Measurements from ENCODE around the gene SLAIN1. TPM values are rescaled to one million over a fixed set of nuclear protein-coding genes. Genes with fewer than 3 reads are reported as not detected.

SLAIN1 gene
- total and polyA plus RNA-seq, 2 of the 13 experiments (the other 11 are each of a cell fraction or from before 2014, with no cell fraction given), result 1.2 to 4.5 TPM

- no peak for TF ChIP-seq PRDM10 (CRISPR knock-in tag; IDR thresholded peaks at IDR 0.05; ENCODE audit: low read depth)
- TF ChIP-seq ZHX2 (IDR thresholded peaks at IDR 0.05; ENCODE audit: low read depth), result no peak
- no peak for TF ChIP-seq ZHX2 (CRISPR knock-in tag; IDR thresholded peaks at IDR 0.05; ENCODE audit: borderline replicate concordance)
- no peak for TF ChIP-seq U2AF1 (optimal IDR thresholded peaks at IDR 0.05; ENCODE audit: low read depth, low read length)
- no peak for TF ChIP-seq MZF1 (CRISPR knock-in tag; IDR thresholded peaks at IDR 0.05; ENCODE audit: borderline replicate concordance)
- TF ChIP-seq KDM1A (CRISPR knock-in tag; IDR thresholded peaks at IDR 0.05), result no peak
- no peak for TF ChIP-seq THAP9 (CRISPR knock-in tag; IDR thresholded peaks at IDR 0.05; ENCODE audit: borderline replicate concordance)
- TF ChIP-seq NFRKB (IDR thresholded peaks at IDR 0.05), result no peak
- TF ChIP-seq ZNF724P (CRISPR knock-in tag; IDR thresholded peaks at IDR 0.05; ENCODE audit: borderline replicate concordance), result no peak
These were observed 102.7 kb downstream of the SLAIN1 start (continued) for GRCh38 chr13:77800219-77800618.

Data from HepG2 (cell line).